GM12801 (cell line): ENCODE data around the gene ITCH.

ENCODE experiments used
- CTCF ChIP-seq: IDR thresholded peaks from one replicate; pipeline ENCODE4 v1.5.1; 2011; ENCODE audit warnings: control low read depth; ENCODE audit not compliant: insufficient read length; ENCODE audit errors: extremely low read depth

The ITCH gene

GRCh38 chr20:34531608-34532265, 168.7 kb downstream of the ITCH start:
- no peak for TF ChIP-seq CTCF

- TF ChIP-seq CTCF: no peak
Measured at GRCh38 chr20:34532320-34532719, 169.2 kb downstream of the ITCH start.

GRCh38 chr20:34532756-34533155, 169.7 kb downstream of the ITCH start:
- TF ChIP-seq CTCF: no peak

- no peak for TF ChIP-seq CTCF
Measured at GRCh38 chr20:34534391-34535165, 171.5 kb downstream of the ITCH start.

GRCh38 chr20:34535301-34535840, 172.3 kb downstream of the ITCH start:
- TF ChIP-seq CTCF: no peak

GRCh38 chr20:34535857-34536256, 172.8 kb downstream of the ITCH start:
- no peak for TF ChIP-seq CTCF

- TF ChIP-seq CTCF: no peak
Measured at GRCh38 chr20:34536798-34537394, 173.8 kb downstream of the ITCH start.
